ENCODE results near the gene DESI1.

DNA sequence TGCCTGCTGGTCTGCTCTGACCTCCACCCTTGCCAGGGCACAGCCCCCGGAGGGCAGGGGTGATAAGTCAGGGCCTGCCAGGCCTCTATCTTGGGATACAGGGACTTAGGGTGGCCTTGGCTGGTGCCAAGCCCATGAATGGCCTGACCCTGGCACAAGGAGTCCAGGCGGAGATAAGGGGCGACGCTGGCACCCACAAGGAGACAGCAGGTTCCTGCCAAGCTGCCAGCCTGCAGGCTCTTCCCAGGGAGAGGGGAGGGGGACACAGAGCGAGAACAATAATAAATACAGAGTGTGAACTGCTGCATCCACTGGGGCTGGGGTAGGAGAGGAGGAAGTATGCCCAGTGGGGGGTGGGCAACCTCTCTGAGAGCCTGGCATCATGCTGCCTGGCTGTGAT lies 59.1 kb downstream of the DESI1 start:
- TF ChIP-seq POLR2A (IDR thresholded peaks at IDR 0.05; ENCODE audit: low read length), result no peak
- TF ChIP-seq GATA1 (IDR thresholded peaks at IDR 0.05; ENCODE audit: low read depth, low read length), result no peak
